HUDEP-2 (cell line): Measurements from ENCODE around the gene IL12RB1.

Source experiments
- DNase-seq, 76 experiments: peaks; one replicate each; lab custom pipeline; 2025; ENCODE audit not compliant: unreplicated experiment in 76 of 76; lab: John Stamatoyannopoulos, UW

The IL12RB1 gene

GRCh38 chr19:18086590-18087138 lies at the start of gene IL12RB1:
TSS of gene IL12RB1 (minus strand) at chr19:18086934. CDS start at chr19:18086823, 111 bp downstream.
- DNase-seq = no peak

GRCh38 chr19:18135712-18136584 lies 49.2 kb upstream of the IL12RB1 start:
- DNase-seq = no peak

- DNase-seq = peak in 1 of 76 experiments; percentile 4
Measured at GRCh38 chr19:18131841-18132596, 45.3 kb upstream of the IL12RB1 start.

GRCh38 chr19:18130523-18131242 lies 43.9 kb upstream of the IL12RB1 start:
- no peak for DNase-seq

- no peak for DNase-seq
Measured at GRCh38 chr19:18128805-18129204, 42.1 kb upstream of the IL12RB1 start.

GRCh38 chr19:18128044-18128443 lies 41.3 kb upstream of the IL12RB1 start:
- no peak for DNase-seq

GRCh38 chr19:18126097-18126496 lies 39.4 kb upstream of the IL12RB1 start:
- DNase-seq = no peak

- DNase-seq = no peak
Measured at GRCh38 chr19:18123819-18124218, 37.1 kb upstream of the IL12RB1 start.

- no peak for DNase-seq
Measured at GRCh38 chr19:18122860-18123795, 36.4 kb upstream of the IL12RB1 start.

- no peak for DNase-seq
Measured at GRCh38 chr19:18122424-18122823, 35.7 kb upstream of the IL12RB1 start.

- DNase-seq = no peak
Measured at GRCh38 chr19:18121166-18121565, 34.4 kb upstream of the IL12RB1 start.

- no peak for DNase-seq
Measured at GRCh38 chr19:18120127-18120526, 33.4 kb upstream of the IL12RB1 start.

GRCh38 chr19:18119717-18120105 lies 33.0 kb upstream of the IL12RB1 start:
- no peak for DNase-seq

- no peak for DNase-seq
Measured at GRCh38 chr19:18119013-18119716, 32.4 kb upstream of the IL12RB1 start.

GRCh38 chr19:18118420-18119012 lies 31.8 kb upstream of the IL12RB1 start:
- DNase-seq = no peak

GRCh38 chr19:18117692-18118378 lies 31.1 kb upstream of the IL12RB1 start:
- peak in 75 of 76 experiments; percentile 60 to 99 (median 94) for DNase-seq

- DNase-seq = peak in 1 of 76 experiments; percentile 59
Measured at GRCh38 chr19:18117364-18117691, 30.6 kb upstream of the IL12RB1 start.

- no peak for DNase-seq
Measured at GRCh38 chr19:18114483-18114882, 27.7 kb upstream of the IL12RB1 start.
